GM21737 (cell line): ENCODE data around the gene SREK1.
A peak's percentile ranks its signal among the peaks of the same experiment; 100 is the strongest.

Experiments
- ATAC-seq: cut with Tn5 transposase; IDR thresholded peaks from one replicate; pipeline ENCODE4 v1.9.1; 2021; ENCODE audit warnings: mild to moderate bottlenecking, moderate library complexity; ENCODE audit not compliant: unreplicated experiment

SREK1 gene

GRCh38 chr5:66161356-66161755 is 17.3 kb downstream of the SREK1 start:
- no peak for ATAC-seq

- no peak for ATAC-seq
Measured at GRCh38 chr5:66164044-66164790, 20.1 kb downstream of the SREK1 start.

- no peak for ATAC-seq
Measured at GRCh38 chr5:66168226-66168625, 24.1 kb downstream of the SREK1 start.

GRCh38 chr5:66169534-66169933 is 25.4 kb downstream of the SREK1 start:
- ATAC-seq: peak; percentile 49

- ATAC-seq: no peak
Measured at GRCh38 chr5:66170195-66170919, 26.3 kb downstream of the SREK1 start.

GRCh38 chr5:66171349-66172344 is 27.5 kb downstream of the SREK1 start:
- ATAC-seq: peak; percentile 60

- ATAC-seq: no peak
Measured at GRCh38 chr5:66174338-66174737, 30.2 kb downstream of the SREK1 start.

- no peak for ATAC-seq
Measured at GRCh38 chr5:66178799-66179198, 34.7 kb downstream of the SREK1 start.

- no peak for ATAC-seq
Measured at GRCh38 chr5:66179297-66180051, 35.4 kb downstream of the SREK1 start.

- no peak for ATAC-seq
Measured at GRCh38 chr5:66180282-66181155, 36.4 kb downstream of the SREK1 start.

GRCh38 chr5:66186108-66186507 is 42.0 kb downstream of the SREK1 start:
- no peak for ATAC-seq

GRCh38 chr5:66193419-66193818 is 49.3 kb downstream of the SREK1 start:
- no peak for ATAC-seq

- ATAC-seq: no peak
Measured at GRCh38 chr5:66197764-66198405, 53.8 kb downstream of the SREK1 start.

- ATAC-seq: no peak
Measured at GRCh38 chr5:66198837-66199236, 54.7 kb downstream of the SREK1 start.

GRCh38 chr5:66203531-66203930 is 59.4 kb downstream of the SREK1 start:
- ATAC-seq: no peak

- no peak for ATAC-seq
Measured at GRCh38 chr5:66206465-66206864, 62.4 kb downstream of the SREK1 start.

GRCh38 chr5:66207800-66208561 is 63.9 kb downstream of the SREK1 start:
- no peak for ATAC-seq

GRCh38 chr5:66209350-66209749 is 65.2 kb downstream of the SREK1 start:
- ATAC-seq: no peak
